Activated T-helper 2 cell treated with anti-CD3 and anti-CD28 coated beads, Interferon-gamma antibody, Interleukin-2, Interleukin-4, amounts not matched to agents 10 μg/mL and 5 μg/mL and 100 μg/mL, durations not matched to agents 14 hours and 24 hours and 36 hours (primary cell): ENCODE measurements around the gene ARL6IP5. TPM values are rescaled to one million over a fixed set of nuclear protein-coding genes. Genes with fewer than 3 reads are reported as not detected.

Experiments
- DNase-seq: peaks from one replicate; pipeline ENCODE4 v3.0.0; 2021; ENCODE audit warnings: low spot score
- H3K27ac Mint-ChIP-seq: one replicate; pipeline ENCODE4 v1.8.0; 2021; ENCODE audit warnings: mixed read lengths
- H3K27me3 Mint-ChIP-seq: one replicate; pipeline ENCODE4 v1.8.0; 2021; ENCODE audit warnings: low read depth, mixed read lengths
- H3K36me3 Mint-ChIP-seq: one replicate; pipeline ENCODE4 v1.8.0; 2021; ENCODE audit warnings: low read depth, mixed read lengths
- H3K4me1 Mint-ChIP-seq: one replicate; pipeline ENCODE4 v1.8.0; 2021; ENCODE audit warnings: low read depth, mixed read lengths
- H3K4me3 Mint-ChIP-seq: one replicate; pipeline ENCODE4 v1.8.0; 2021; ENCODE audit warnings: low read depth, mild to moderate bottlenecking, moderate library complexity, mixed read lengths
- H3K9me3 Mint-ChIP-seq: one replicate; pipeline ENCODE4 v1.8.0; 2021; ENCODE audit warnings: mixed read lengths
- intact Hi-C: fragments of 100-400 bp; cut with micrococcal nuclease; formaldehyde crosslinking; loops from one replicate; pipeline ENCODE4 v1.15.1; 2023
- total RNA-seq: library from RNA; stranded (reverse); gene quantifications from 2 replicates; pipeline ENCODE4 v1.2.3, GENCODE V29; 2022

The ARL6IP5 gene
- total RNA-seq, 1 donor from 2014 or later: 124 TPM

GRCh38 chr3:69090021-69090420 is 5.3 kb downstream of the ARL6IP5 start:
- intact Hi-C loops: loop anchor here (5.0 kb wide), 1 partner anchor 217 kb away; no protein-coding TSS in a partner anchor
- peak overlapping the region; percentile 72 for H3K27ac Mint-ChIP-seq
- H3K9me3 Mint-ChIP-seq: no peaks in the 10 kb centered on the region
- H3K36me3 Mint-ChIP-seq: peaks cover 76% of the 10 kb centered on the region
- no peak for DNase-seq
- H3K4me3 Mint-ChIP-seq: peak overlapping the region; percentile 47
- H3K27me3 Mint-ChIP-seq: no peaks in the 10 kb centered on the region
- peaks cover 60% of the 10 kb centered on the region for H3K4me1 Mint-ChIP-seq

- intact Hi-C loops: loop anchor here (5.0 kb wide), 1 partner anchor 216 kb away; no protein-coding TSS in a partner anchor
- Mint-ChIP-seq H3K27me3 (no peaks in the 10 kb centered on the region), H3K36me3 (peaks cover 73% of the 10 kb centered on the region), H3K9me3 (no peaks in the 10 kb centered on the region), H3K4me3 (peak overlapping the region; percentile 85), H3K27ac (peak overlapping the region; percentile 95), H3K4me1 (peaks cover 70% of the 10 kb centered on the region)
- DNase-seq: no peak
Measured at GRCh38 chr3:69091389-69092029, 6.8 kb downstream of the ARL6IP5 start.

DNA sequence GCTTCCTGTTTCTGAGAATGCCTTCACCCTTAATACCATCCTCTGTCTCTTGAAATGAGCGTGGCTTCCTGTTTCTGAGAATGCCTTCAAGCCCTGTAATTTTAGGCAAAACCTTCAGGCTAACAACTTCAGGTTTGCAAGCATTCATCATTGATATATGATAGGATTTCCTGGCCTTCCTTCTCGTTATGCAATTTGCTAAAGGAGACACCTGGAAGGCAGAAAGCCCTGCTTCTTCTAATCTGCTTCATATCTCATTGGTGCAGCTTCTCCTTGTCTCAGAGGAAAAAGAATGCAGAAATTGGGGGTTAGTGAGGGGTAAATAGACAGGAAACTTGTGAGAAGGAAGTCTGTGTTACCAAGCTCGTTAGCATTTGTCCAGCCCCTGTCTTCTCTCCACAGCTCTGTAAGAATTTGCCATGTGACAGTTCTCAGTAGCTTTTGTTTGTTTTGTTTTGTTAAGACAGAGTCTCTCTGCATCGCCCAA is 7.3 kb downstream of the ARL6IP5 start:
- peak; percentile 26 for DNase-seq
- Mint-ChIP-seq H3K27me3 (no peaks in the 10 kb centered on the region), H3K4me1 (peaks cover 72% of the 10 kb centered on the region), H3K36me3 (peaks cover 78% of the 10 kb centered on the region), H3K9me3 (no peaks in the 10 kb centered on the region), H3K4me3 (peak overlapping the region; percentile 85), H3K27ac (peak overlapping the region; percentile 95)
- intact Hi-C loops: loop anchor here (5.0 kb wide), 1 partner anchor 215 kb away; no protein-coding TSS in a partner anchor

DNA sequence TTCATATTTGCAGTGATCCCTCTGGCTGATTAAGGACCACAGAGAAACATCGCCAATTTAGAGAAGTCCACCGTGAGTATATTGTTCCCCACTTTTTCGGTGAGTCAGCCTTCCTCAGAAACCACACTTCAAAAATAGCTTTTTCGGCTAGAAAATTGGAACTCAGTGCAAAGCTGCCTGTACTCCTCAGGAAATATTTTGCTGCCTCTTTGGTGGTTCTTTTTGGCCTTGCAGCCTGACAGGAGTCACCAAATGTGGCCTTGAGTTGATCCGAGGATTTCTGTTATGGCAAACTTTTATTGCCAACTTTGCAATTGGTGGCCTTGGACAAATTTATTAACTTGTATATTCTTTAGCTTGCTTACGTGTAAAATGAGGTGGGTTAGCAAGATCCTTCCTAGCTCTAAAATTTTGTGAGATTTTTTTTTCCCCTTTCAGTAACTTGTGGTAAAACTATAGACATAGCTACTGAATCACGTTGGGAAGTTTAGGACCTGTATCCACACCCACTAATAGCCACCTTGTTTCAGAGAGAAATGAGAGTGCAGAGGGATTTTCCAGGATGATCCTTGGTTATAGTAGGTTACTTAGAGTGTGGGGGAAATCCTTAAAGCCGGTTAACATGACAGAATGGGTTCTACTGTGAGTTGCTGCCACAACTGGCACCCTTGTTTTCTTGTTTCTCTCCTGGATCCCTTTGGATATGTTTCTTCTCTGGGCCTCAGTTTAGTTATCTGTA is 9.9 kb downstream of the ARL6IP5 start:
- intact Hi-C loops: loop anchor here (1.0 to 5.0 kb wide), 5 partner anchors 10 to 213 kb away; partner anchors contain the start of genes ARL6IP5 and TMF1
- peaks cover 77% of the 10 kb centered on the region for H3K36me3 Mint-ChIP-seq

DNA sequence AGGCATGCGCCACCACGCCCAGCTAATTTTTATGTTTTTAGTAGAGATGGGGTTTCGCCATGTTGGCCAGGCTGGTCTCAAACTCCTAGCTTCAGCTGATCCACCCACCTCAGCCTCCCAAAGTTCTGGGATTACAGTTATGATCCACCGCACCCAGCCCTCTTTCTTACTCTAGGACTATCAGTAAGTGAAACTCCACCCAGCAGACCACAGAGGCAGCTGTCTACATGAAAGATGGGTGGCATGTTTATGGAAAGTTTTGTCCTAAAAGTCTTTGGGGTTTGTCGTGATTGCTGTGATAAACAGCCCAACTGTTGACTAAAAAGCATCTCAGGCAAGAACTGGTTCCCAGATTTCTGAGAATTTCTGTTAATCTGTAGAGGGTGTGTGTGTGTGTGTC is 10.9 kb downstream of the ARL6IP5 start:
- H3K9me3 Mint-ChIP-seq: no peaks in the 10 kb centered on the region
- H3K27me3 Mint-ChIP-seq: no peaks in the 10 kb centered on the region
- peaks cover 60% of the 10 kb centered on the region for H3K4me1 Mint-ChIP-seq
- DNase-seq: no peak
- H3K36me3 Mint-ChIP-seq: peaks cover 76% of the 10 kb centered on the region
- intact Hi-C loops: loop anchor here (2.0 to 5.0 kb wide), 2 partner anchors 63 to 187 kb away; no protein-coding TSS in a partner anchor
- peak overlapping the region; percentile 73 for H3K4me3 Mint-ChIP-seq
- peak overlapping the region; percentile 89 for H3K27ac Mint-ChIP-seq

More for the DNA sequence above, 9.9 kb downstream of the ARL6IP5 start:
- Mint-ChIP-seq H3K27ac (peak overlapping the region; percentile 95), H3K4me1 (peaks cover 69% of the 10 kb centered on the region), H3K4me3 (peak overlapping the region; percentile 48), H3K27me3 (no peaks in the 10 kb centered on the region), H3K9me3 (no peaks in the 10 kb centered on the region)
- DNase-seq: no peak

DNA sequence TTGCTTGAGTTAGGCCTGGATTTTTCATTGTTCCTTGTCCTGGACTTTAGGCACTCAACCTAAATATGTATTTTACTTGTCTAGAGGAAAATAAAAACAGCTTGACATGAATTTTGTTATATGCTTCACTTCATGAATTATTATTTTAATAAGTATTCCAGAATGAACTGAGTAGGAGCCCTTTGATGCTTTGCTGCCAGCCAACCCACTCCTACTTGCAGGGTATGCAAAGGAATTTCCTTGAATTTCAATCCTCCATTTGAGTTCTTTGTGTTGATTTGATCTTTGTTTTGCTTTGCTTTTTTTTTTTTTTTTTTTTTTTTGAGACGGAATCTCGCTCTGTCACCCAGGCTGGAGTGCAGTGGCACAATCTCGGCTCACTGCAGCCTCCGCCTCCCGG is 11.6 kb downstream of the ARL6IP5 start:
- intact Hi-C loops: loop anchor here (5.0 kb wide), 1 partner anchor 186 kb away; no protein-coding TSS in a partner anchor
- Mint-ChIP-seq H3K4me1 (peaks cover 57% of the 10 kb centered on the region), H3K27me3 (no peaks in the 10 kb centered on the region), H3K9me3 (no peaks in the 10 kb centered on the region), H3K36me3 (peaks cover 72% of the 10 kb centered on the region), H3K27ac (peak overlapping the region; percentile 89), H3K4me3 (no peak overlapping the region)
- no peak for DNase-seq

- Mint-ChIP-seq H3K36me3 (peaks cover 72% of the 10 kb centered on the region), H3K4me1 (peaks cover 54% of the 10 kb centered on the region), H3K9me3 (no peaks in the 10 kb centered on the region), H3K27me3 (no peaks in the 10 kb centered on the region), H3K4me3 (no peak overlapping the region), H3K27ac (peak overlapping the region; percentile 31)
- DNase-seq: no peak
- intact Hi-C loops: loop anchor here (5.0 kb wide), 1 partner anchor 185 kb away; no protein-coding TSS in a partner anchor
Measured at GRCh38 chr3:69097407-69098086, 12.8 kb downstream of the ARL6IP5 start.

DNA sequence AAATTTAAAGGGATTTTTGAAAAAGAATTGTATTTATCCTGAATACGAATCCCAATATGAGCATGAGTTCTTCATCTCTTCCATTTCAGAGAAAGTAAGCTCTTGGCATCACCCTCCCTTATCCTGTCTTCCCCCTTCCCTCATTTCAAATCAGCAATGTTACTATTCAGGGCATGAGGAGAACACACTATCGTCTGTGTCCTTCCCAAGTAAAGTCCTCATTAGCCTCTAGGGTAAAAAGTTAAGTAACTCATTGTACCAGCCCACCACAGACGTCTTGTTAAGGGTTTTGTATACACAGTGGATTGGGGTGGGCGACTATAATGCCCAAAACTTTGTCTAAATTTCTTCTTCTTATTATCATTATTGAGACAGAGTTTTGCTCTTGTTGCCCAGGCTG is 14.8 kb downstream of the ARL6IP5 start:
- H3K27me3 Mint-ChIP-seq: no peaks in the 10 kb centered on the region
- intact Hi-C loops: loop anchor here (5.0 kb wide), 1 partner anchor 183 kb away; no protein-coding TSS in a partner anchor
- DNase-seq: no peak
- peak overlapping the region; percentile 59 for H3K27ac Mint-ChIP-seq
- no peaks in the 10 kb centered on the region for H3K9me3 Mint-ChIP-seq
- no peak overlapping the region for H3K4me3 Mint-ChIP-seq
- peaks cover 47% of the 10 kb centered on the region for H3K4me1 Mint-ChIP-seq
- H3K36me3 Mint-ChIP-seq: peaks cover 79% of the 10 kb centered on the region

GRCh38 chr3:69102384-69102783 is 17.6 kb downstream of the ARL6IP5 start:
- no peaks in the 10 kb centered on the region for H3K27me3 Mint-ChIP-seq
- no peak for DNase-seq
- intact Hi-C loops: no loop called here
- H3K27ac Mint-ChIP-seq: peak overlapping the region; percentile 17
- H3K36me3 Mint-ChIP-seq: peaks cover 67% of the 10 kb centered on the region
- H3K9me3 Mint-ChIP-seq: no peaks in the 10 kb centered on the region
- peaks cover 31% of the 10 kb centered on the region for H3K4me1 Mint-ChIP-seq
- H3K4me3 Mint-ChIP-seq: no peak overlapping the region

DNA sequence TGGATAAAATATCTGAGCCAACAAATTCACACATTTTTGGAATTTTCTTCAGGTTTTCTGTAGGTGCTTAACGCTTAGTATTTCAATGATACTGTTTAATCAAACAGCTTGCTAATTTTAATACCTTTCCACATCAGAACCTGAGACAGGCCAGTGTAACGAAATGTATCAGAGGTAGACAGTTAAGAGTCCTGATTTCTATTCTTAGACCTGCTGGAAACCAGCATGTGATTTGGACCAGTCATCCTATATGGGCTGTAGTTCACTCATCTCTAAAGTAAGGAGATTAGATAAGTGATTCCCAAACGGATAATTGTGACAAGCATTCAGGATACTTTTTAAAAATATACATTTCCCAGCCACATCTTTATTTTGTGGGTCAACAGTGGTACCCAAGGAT is 18.4 kb downstream of the ARL6IP5 start:
- intact Hi-C loops: no loop called here
- DNase-seq: no peak
- Mint-ChIP-seq H3K9me3 (no peaks in the 10 kb centered on the region), H3K4me3 (no peak overlapping the region), H3K36me3 (peaks cover 67% of the 10 kb centered on the region), H3K27me3 (no peaks in the 10 kb centered on the region), H3K27ac (no peak overlapping the region), H3K4me1 (peaks cover 30% of the 10 kb centered on the region)

- H3K4me3 Mint-ChIP-seq: no peak overlapping the region
- no peaks in the 10 kb centered on the region for H3K9me3 Mint-ChIP-seq
- DNase-seq: no peak
- no peaks in the 10 kb centered on the region for H3K27me3 Mint-ChIP-seq
- intact Hi-C loops: no loop called here
- peaks cover 29% of the 10 kb centered on the region for H3K4me1 Mint-ChIP-seq
- H3K36me3 Mint-ChIP-seq: peaks cover 58% of the 10 kb centered on the region
- no peak overlapping the region for H3K27ac Mint-ChIP-seq
Measured at GRCh38 chr3:69104586-69104985, 19.8 kb downstream of the ARL6IP5 start.

GRCh38 chr3:69105320-69105719 is 20.6 kb downstream of the ARL6IP5 start:
- DNase-seq: no peak
- intact Hi-C loops: loop anchor here (5.0 kb wide), 1 partner anchor 38 kb away; no protein-coding TSS in a partner anchor
- Mint-ChIP-seq H3K27ac (no peak overlapping the region), H3K27me3 (no peaks in the 10 kb centered on the region), H3K4me1 (peaks cover 27% of the 10 kb centered on the region), H3K4me3 (no peak overlapping the region), H3K36me3 (peaks cover 51% of the 10 kb centered on the region), H3K9me3 (no peaks in the 10 kb centered on the region)
